Peyer's patch (tissue), 4 donors: ENCODE data around the gene RAB20. TPM values are rescaled to one million over a fixed set of nuclear protein-coding genes. Genes with fewer than 3 reads are reported as not detected.

Source experiments
- DNase-seq, 3 donors: peaks; one replicate each; pipeline ENCODE4 v3.0.0-alpha.2; 2017 to 2019
- H3K27ac ChIP-seq, 4 donors: fragments of 200-600 bp; sonication (generic); one replicate each; pipeline ENCODE4 v1.5.1; 2016 to 2019
- H3K27me3 ChIP-seq, 2 donors: fragments of 200-600 bp; sonication (generic); one replicate each; pipeline ENCODE4 v1.5.1; 2019
- H3K36me3 ChIP-seq, 3 donors: fragments of 200-600 bp; sonication (generic); one replicate each; pipeline ENCODE4 v1.5.1; 2016 to 2019
- H3K4me1 ChIP-seq, 4 donors: fragments of 200-600 bp; sonication (generic); one replicate each; pipeline ENCODE4 v1.5.1; 2016 to 2019
- H3K4me3 ChIP-seq, 4 donors: fragments of 200-600 bp; sonication (generic); 1 replicate in 3 of 4; 2 replicates in 1 of 4; pipeline ENCODE4 v1.5.1; 2016 to 2019; ENCODE audit warnings: mild to moderate bottlenecking in 1 of 4
- H3K9me3 ChIP-seq, 4 donors: fragments of 200-600 bp; sonication (generic); one replicate each; pipeline ENCODE4 v1.5.1; 2016 to 2019; ENCODE audit warnings: mild to moderate bottlenecking in 1 of 4
- CTCF ChIP-seq, 6 experiments: fragments of 450-650 bp in 4 of 6; fragments of 200-600 bp in 2 of 6; sonication (generic) in 1 of 6; IDR thresholded peaks; one replicate each; pipeline ENCODE4 v1.5.1; 2017 to 2019; ENCODE audit warnings: antibody characterized with exemption in 6 of 6, mild to moderate bottlenecking in 3 of 6, moderate library complexity in 1 of 6
- POLR2A ChIP-seq, 2 donors: fragments of 450-650 bp; IDR thresholded peaks; one replicate each; pipeline ENCODE4 v1.5.1; 2017; ENCODE audit warnings: antibody characterized with exemption in 2 of 2, mild to moderate bottlenecking in 2 of 2, moderate library complexity in 2 of 2
- total RNA-seq, 4 donors: library from RNA; depleted of rRNA; stranded (reverse); fragments of >200 nt; gene quantifications; one replicate each; pipeline ENCODE4 v1.1.0, GENCODE V29; 2016

Gene RAB20
- total RNA-seq, 4 donors from 2014 or later, result 15.7 to 69.1 (median 62.2) TPM

GRCh38 chr13:110475550-110476219 is 85.8 kb downstream of the RAB20 start:
- no peaks in the 10 kb centered on the region for H3K9me3 ChIP-seq
- H3K27me3 ChIP-seq, result no peaks in the 10 kb centered on the region
- H3K36me3 ChIP-seq, result peaks cover 0 to 35% (median 0%) of the 10 kb centered on the region in 3 donors
- no peak overlapping the region for H3K27ac ChIP-seq
- no peak for TF ChIP-seq POLR2A (IDR thresholded peaks at IDR 0.05)
- TF ChIP-seq CTCF (IDR thresholded peaks at IDR 0.05), result no peak
- no peaks in the 10 kb centered on the region for H3K4me1 ChIP-seq
- H3K4me3 ChIP-seq, result no peak overlapping the region
- peak in 1 of 3 donors; percentile 39 for DNase-seq

GRCh38 chr13:110475117-110475516 is 86.4 kb downstream of the RAB20 start:
- Histone ChIP-seq H3K27me3 (no peaks in the 10 kb centered on the region), H3K36me3 (peaks cover 0 to 29% (median 0%) of the 10 kb centered on the region in 3 donors), H3K9me3 (no peaks in the 10 kb centered on the region), H3K4me1 (no peaks in the 10 kb centered on the region), H3K27ac (no peak overlapping the region), H3K4me3 (no peak overlapping the region)
- TF ChIP-seq CTCF (IDR thresholded peaks at IDR 0.05) (no peak), POLR2A (IDR thresholded peaks at IDR 0.05) (no peak)
- DNase-seq, result no peak

GRCh38 chr13:110474713-110475112 is 86.8 kb downstream of the RAB20 start:
- Histone ChIP-seq H3K27ac (no peak overlapping the region), H3K4me3 (no peak overlapping the region), H3K9me3 (no peaks in the 10 kb centered on the region), H3K36me3 (peaks cover 0 to 27% (median 0%) of the 10 kb centered on the region in 3 donors), H3K4me1 (no peaks in the 10 kb centered on the region), H3K27me3 (no peaks in the 10 kb centered on the region)
- TF ChIP-seq POLR2A (IDR thresholded peaks at IDR 0.05) (no peak), CTCF (IDR thresholded peaks at IDR 0.05) (no peak)
- DNase-seq, result no peak

Other genes with a start within 250 kb of the RAB20 start
- gene NAXD, start 53.8 kb upstream of the RAB20 start, total RNA-seq, result 10 to 100 TPM; 27.1 to 43.2 (median 35.8) TPM
- gene CARS2, start 144.4 kb upstream of the RAB20 start, total RNA-seq, result 100 to 1,000 TPM in 2 of 4 donors, 10 to 100 TPM in 2; 50.6 to 123 (median 97.7) TPM
- 10 to 100 TPM in 3 of 4 donors, 1 to 10 TPM in 1; 7.4 to 40.4 (median 21.7) TPM for gene ING1, start 152.0 kb upstream of the RAB20 start, total RNA-seq